HepG2 (cell line): ENCODE measurements around the gene CST5. TPM values are rescaled to one million over a fixed set of nuclear protein-coding genes. Genes with fewer than 3 reads are reported as not detected.

Experiments
- FOSL2 ChIP-seq: sonication (generic); formaldehyde crosslinking; IDR thresholded peaks from 2 replicates; pipeline ENCODE4 v1.4.0; 2020; ENCODE audit warnings: missing genetic modification reagents
- FOXO1 ChIP-seq: sonication (generic); formaldehyde crosslinking; IDR thresholded peaks from 2 replicates; pipeline ENCODE4 v1.4.0; 2020; ENCODE audit warnings: missing genetic modification reagents
- GATA4 ChIP-seq: sonication (generic); IDR thresholded peaks from 2 replicates; pipeline ENCODE4 v1.6.1; 2016; ENCODE audit warnings: antibody characterized with exemption, low read depth, borderline replicate concordance
- HMGXB3 ChIP-seq: sonication (generic); formaldehyde crosslinking; IDR thresholded peaks from 2 replicates; pipeline ENCODE4 v1.4.0; 2020; ENCODE audit warnings: missing genetic modification reagents, borderline replicate concordance
- KLF15 ChIP-seq: sonication (generic); formaldehyde crosslinking; IDR thresholded peaks from 2 replicates; pipeline ENCODE4 v1.8.1; 2023; ENCODE audit warnings: borderline replicate concordance, mild to moderate bottlenecking, inconsistent platforms, missing genetic modification reagents, mixed read lengths
- LCORL ChIP-seq, 2 experiments: fragments of 450-650 bp in 1 of 2; sonication (generic) in 1 of 2; formaldehyde crosslinking in 1 of 2; IDR thresholded peaks; 2 replicates each; pipeline versions ENCODE4 v1.5.0 to v1.6.1; 2017 to 2020; ENCODE audit warnings: antibody characterized with exemption in 1 of 2, missing genetic modification reagents in 1 of 2
- PATZ1 ChIP-seq: sonication (generic); formaldehyde crosslinking; IDR thresholded peaks from 2 replicates; pipeline ENCODE4 v1.4.0; 2020; ENCODE audit warnings: missing genetic modification reagents
- PAXIP1 ChIP-seq: sonication (generic); formaldehyde crosslinking; conservative IDR thresholded peaks from 2 replicates; pipeline ENCODE4 v1.4.0; 2020; ENCODE audit warnings: mild to moderate bottlenecking, missing genetic modification reagents, moderate library complexity
- RXRA ChIP-seq: sonication (generic); formaldehyde crosslinking; IDR thresholded peaks from 2 replicates; pipeline ENCODE4 v1.5.1; 2020; ENCODE audit warnings: missing genetic modification reagents
- SMYD3 ChIP-seq: sonication (generic); formaldehyde crosslinking; IDR thresholded peaks from 2 replicates; pipeline ENCODE4 v1.8.1; 2023; ENCODE audit warnings: mild to moderate bottlenecking, missing genetic modification reagents
- TBL1XR1 ChIP-seq: fragments of 150-350 bp; IDR thresholded peaks from 2 replicates; pipeline ENCODE4 v1.6.1; 2014; ENCODE audit warnings: borderline replicate concordance, low read length; ENCODE audit not compliant: partially characterized antibody
- ZNF232 ChIP-seq: sonication (generic); formaldehyde crosslinking; IDR thresholded peaks from 2 replicates; pipeline ENCODE4 v1.4.0; 2020; ENCODE audit warnings: missing genetic modification reagents, borderline replicate concordance
- polyA plus RNA-seq, 8 experiments: library from polyadenylated mRNA; depleted of rRNA in 3 of 8; stranded (reverse) in 7 of 8; unstranded in 1 of 8; fragments of >200 nt; fragmentation: Illumina TruSeq in 4 of 8; extraction: Trizol in 4 of 8; gene quantifications; 2 replicates each; pipeline versions ENCODE4 v1.2.1 to v1.2.3, GENCODE V29; 2011 to 2016; ENCODE audit warnings: low read depth in 4 of 8, missing spikeins in 1 of 8, mixed read lengths in 1 of 8; ENCODE audit not compliant: insufficient read depth in 1 of 8
- total RNA-seq, 5 experiments: library from RNA; depleted of rRNA; stranded (reverse); fragments of >200 nt; fragmentation: Illumina TruSeq; extraction: Trizol; gene quantifications; 2 replicates each; pipeline ENCODE4 v1.2.3, GENCODE V29; 2016; ENCODE audit warnings: low read depth in 1 of 5
- TF ChIP-seq, protein P1 (sequence below): sonication (generic); formaldehyde crosslinking; IDR thresholded peaks from 2 replicates; pipeline ENCODE4 v1.5.0; 2020; ENCODE audit warnings: mild to moderate bottlenecking, missing genetic modification reagents, borderline replicate concordance
- TF ChIP-seq, protein P2 (sequence below): IDR thresholded peaks from 2 replicates; pipeline ENCODE4 v1.6.1; 2012; ENCODE audit warnings: inconsistent platforms

CST5 gene
- total and polyA plus RNA-seq, 2 of the 13 experiments (the other 11 are each of a cell fraction or from before 2014, with no cell fraction given): 0.16 TPM; not detected in 1

- TF ChIP-seq TBL1XR1 (peak; percentile 69), GATA4 (no peak), LCORL (IDR thresholded peaks at IDR 0.05) (no peak), LCORL (CRISPR knock-in tag; IDR thresholded peaks at IDR 0.05) (peak; percentile 82), SMYD3 (CRISPR knock-in tag) (no peak), PAXIP1 (peak; percentile 79), FOXO1 (CRISPR knock-in tag) (peak; percentile 73; the same call in 1 of the 2 replicates), KLF15 (CRISPR knock-in tag) (no peak), ZNF232 (CRISPR knock-in tag) (no peak), HMGXB3 (CRISPR knock-in tag) (no peak), RXRA (peak; percentile 66; the same call in 1 of the 2 replicates), PATZ1 (CRISPR knock-in tag) (no peak), FOSL2 (CRISPR knock-in tag) (peak; percentile 36; the same call in 1 of the 2 replicates)
- TF ChIP-seq, protein P1, sequence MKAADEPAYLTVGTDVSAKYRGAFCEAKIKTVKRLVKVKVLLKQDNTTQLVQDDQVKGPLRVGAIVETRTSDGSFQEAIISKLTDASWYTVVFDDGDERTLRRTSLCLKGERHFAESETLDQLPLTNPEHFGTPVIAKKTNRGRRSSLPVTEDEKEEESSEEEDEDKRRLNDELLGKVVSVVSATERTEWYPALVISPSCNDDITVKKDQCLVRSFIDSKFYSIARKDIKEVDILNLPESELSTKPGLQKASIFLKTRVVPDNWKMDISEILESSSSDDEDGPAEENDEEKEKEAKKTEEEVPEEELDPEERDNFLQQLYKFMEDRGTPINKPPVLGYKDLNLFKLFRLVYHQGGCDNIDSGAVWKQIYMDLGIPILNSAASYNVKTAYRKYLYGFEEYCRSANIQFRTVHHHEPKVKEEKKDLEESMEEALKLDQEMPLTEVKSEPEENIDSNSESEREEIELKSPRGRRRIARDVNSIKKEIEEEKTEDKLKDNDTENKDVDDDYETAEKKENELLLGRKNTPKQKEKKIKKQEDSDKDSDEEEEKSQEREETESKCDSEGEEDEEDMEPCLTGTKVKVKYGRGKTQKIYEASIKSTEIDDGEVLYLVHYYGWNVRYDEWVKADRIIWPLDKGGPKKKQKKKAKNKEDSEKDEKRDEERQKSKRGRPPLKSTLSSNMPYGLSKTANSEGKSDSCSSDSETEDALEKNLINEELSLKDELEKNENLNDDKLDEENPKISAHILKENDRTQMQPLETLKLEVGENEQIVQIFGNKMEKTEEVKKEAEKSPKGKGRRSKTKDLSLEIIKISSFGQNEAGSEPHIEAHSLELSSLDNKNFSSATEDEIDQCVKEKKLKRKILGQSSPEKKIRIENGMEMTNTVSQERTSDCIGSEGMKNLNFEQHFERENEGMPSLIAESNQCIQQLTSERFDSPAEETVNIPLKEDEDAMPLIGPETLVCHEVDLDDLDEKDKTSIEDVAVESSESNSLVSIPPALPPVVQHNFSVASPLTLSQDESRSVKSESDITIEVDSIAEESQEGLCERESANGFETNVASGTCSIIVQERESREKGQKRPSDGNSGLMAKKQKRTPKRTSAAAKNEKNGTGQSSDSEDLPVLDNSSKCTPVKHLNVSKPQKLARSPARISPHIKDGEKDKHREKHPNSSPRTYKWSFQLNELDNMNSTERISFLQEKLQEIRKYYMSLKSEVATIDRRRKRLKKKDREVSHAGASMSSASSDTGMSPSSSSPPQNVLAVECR (CRISPR knock-in tag): peak; percentile 29; the same call in 1 of the 2 replicates
- TF ChIP-seq, protein P2, sequence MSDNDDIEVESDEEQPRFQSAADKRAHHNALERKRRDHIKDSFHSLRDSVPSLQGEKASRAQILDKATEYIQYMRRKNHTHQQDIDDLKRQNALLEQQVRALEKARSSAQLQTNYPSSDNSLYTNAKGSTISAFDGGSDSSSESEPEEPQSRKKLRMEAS: peak; percentile 62; the same call in 1 of the 2 replicates
Measured at GRCh38 chr20:23879811-23880374, 345 bp upstream of the CST5 start (continued).
